Measurements from ENCODE around the gene CCN6. TPM values are rescaled to one million over a fixed set of nuclear protein-coding genes. Genes with fewer than 3 reads are reported as not detected.
A peak's percentile ranks its signal among the peaks of the same experiment; 100 is the strongest.

Gene CCN6
- total RNA-seq, result under 1 TPM; 0.19 to 0.30 TPM

- H3K27me3 Mint-ChIP-seq, result peaks cover 4% of the 10 kb centered on the region
- peaks cover 2% of the 10 kb centered on the region for H3K4me1 Mint-ChIP-seq
- H3K4me3 Mint-ChIP-seq, result no peak within 1 kb of the TSS
- DNase-seq, result no peak
- H3K36me3 Mint-ChIP-seq, result no peaks in the 10 kb centered on the region
- H3K27ac Mint-ChIP-seq, result no peak within 1 kb of the TSS
- no peaks in the 10 kb centered on the region for H3K9me3 Mint-ChIP-seq
These were observed at the start of gene CCN6 for GRCh38 chr6:112054001-112054400. Gene CCN6, plus strand, starts transcription at chr6:112054104. Its CDS starts 254 bp downstream, at chr6:112054358.

DNA sequence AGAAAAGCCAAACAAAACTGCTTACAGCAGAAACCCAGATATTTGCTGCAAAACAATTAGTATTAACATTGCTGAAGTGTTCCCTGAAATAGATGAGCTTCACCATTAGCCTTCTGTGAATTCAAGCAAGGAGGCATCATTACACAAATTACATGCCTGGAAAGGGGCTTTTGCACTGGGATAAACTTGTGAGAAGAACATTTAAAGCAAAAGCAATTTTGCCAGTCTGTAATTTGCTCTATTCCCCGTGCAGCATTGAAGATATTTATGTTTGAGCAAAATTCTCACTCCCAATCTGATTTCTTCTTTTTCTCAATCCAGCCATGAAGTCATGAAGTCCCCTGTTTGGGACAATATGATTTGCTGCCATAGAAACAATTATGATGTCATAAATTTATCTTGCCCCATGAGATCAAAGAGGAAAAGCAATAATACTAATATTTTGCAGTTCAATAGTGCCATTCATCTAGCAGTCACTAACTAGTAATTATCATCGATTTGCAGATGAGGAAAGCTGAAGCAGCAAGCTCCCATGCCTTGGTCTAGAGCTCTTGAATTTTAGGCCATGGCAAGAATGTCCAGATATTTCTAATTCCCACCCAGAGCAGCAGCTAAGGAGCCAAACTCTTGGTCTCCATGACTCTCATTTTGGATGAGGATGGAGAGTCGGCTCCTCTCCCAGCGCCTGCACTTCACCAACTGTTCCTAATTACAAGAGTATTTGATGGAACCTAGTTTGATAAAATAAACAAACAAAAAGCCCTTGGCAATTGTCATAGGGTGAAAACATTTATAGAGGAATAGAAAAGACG, 49.5 kb upstream of the CCN6 start:
- H3K27ac Mint-ChIP-seq, result no peak overlapping the region
- no peaks in the 10 kb centered on the region for H3K27me3 Mint-ChIP-seq
- peaks cover 26% of the 10 kb centered on the region for H3K4me1 Mint-ChIP-seq
- no peak overlapping the region for H3K4me3 Mint-ChIP-seq
- no peak for DNase-seq
- peaks cover 3% of the 10 kb centered on the region for H3K36me3 Mint-ChIP-seq
- peaks cover 3% of the 10 kb centered on the region for H3K9me3 Mint-ChIP-seq

DNA sequence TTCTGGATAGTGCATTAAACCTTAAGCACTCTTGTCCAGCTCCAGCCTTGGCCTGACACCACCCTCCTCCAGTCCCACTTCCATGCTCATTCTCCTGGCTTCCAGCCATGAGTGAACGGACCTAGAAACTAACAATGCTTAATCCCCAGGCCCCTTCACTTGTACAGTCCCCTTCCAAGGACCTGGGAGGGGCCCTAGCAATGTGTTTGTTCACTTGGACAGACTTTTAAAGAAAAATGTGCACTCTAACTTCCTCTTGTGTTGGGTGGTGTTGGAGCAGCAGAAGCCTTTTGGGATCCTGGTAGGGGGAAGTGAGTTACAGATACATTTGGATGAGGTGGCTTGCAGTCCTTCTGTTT, 48.9 kb upstream of the CCN6 start:
- Mint-ChIP-seq H3K36me3 (peaks cover 3% of the 10 kb centered on the region), H3K27ac (no peak overlapping the region), H3K4me1 (peaks cover 26% of the 10 kb centered on the region), H3K27me3 (no peaks in the 10 kb centered on the region), H3K9me3 (peaks cover 3% of the 10 kb centered on the region), H3K4me3 (no peak overlapping the region)
- DNase-seq, result no peak

GRCh38 chr6:112007254-112007653, 46.6 kb upstream of the CCN6 start:
- no peaks in the 10 kb centered on the region for H3K27me3 Mint-ChIP-seq
- H3K9me3 Mint-ChIP-seq, result peaks cover 3% of the 10 kb centered on the region
- H3K4me1 Mint-ChIP-seq, result peaks cover 36% of the 10 kb centered on the region
- no peak overlapping the region for H3K27ac Mint-ChIP-seq
- peaks cover 3% of the 10 kb centered on the region for H3K36me3 Mint-ChIP-seq
- H3K4me3 Mint-ChIP-seq, result no peak overlapping the region
- DNase-seq, result no peak

DNA sequence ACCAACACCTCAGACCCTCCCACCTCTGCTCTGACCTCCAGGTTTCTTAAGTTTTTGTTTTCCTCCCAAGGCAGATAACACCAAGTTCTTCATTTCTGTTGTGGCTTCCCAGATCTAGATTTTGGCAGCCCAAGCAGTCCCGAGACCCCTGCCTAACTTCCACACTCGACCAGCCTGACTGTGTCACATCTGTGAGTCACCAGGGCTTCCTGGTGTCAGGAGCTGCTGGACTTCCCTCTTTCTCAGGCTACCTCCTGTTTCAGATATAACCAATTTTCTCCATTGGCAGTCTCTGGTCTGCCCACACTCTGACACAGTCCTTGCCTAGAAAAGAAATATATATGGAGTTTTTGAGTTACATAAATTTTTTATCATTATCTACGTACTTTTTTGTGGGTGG, 46.1 kb upstream of the CCN6 start:
- Mint-ChIP-seq H3K4me1 (peaks cover 34% of the 10 kb centered on the region), H3K4me3 (no peak overlapping the region), H3K27me3 (no peaks in the 10 kb centered on the region), H3K36me3 (peaks cover 2% of the 10 kb centered on the region), H3K27ac (no peak overlapping the region), H3K9me3 (peaks cover 2% of the 10 kb centered on the region)
- no peak for DNase-seq

- Mint-ChIP-seq H3K4me1 (peaks cover 30% of the 10 kb centered on the region), H3K27ac (no peak overlapping the region), H3K36me3 (no peaks in the 10 kb centered on the region), H3K4me3 (no peak overlapping the region), H3K9me3 (no peaks in the 10 kb centered on the region), H3K27me3 (no peaks in the 10 kb centered on the region)
- DNase-seq, result no peak
These were observed 45.4 kb upstream of the CCN6 start for GRCh38 chr6:112008482-112008881.

- no peaks in the 10 kb centered on the region for H3K36me3 Mint-ChIP-seq
- no peaks in the 10 kb centered on the region for H3K9me3 Mint-ChIP-seq
- H3K27ac Mint-ChIP-seq, result peak overlapping the region; percentile 1
- no peak for DNase-seq
- H3K4me3 Mint-ChIP-seq, result no peak overlapping the region
- no peaks in the 10 kb centered on the region for H3K27me3 Mint-ChIP-seq
- H3K4me1 Mint-ChIP-seq, result peaks cover 39% of the 10 kb centered on the region
These were observed 43.6 kb upstream of the CCN6 start for GRCh38 chr6:112010328-112010727.

GRCh38 chr6:112013051-112013450, 40.9 kb upstream of the CCN6 start:
- no peaks in the 10 kb centered on the region for H3K9me3 Mint-ChIP-seq
- peaks cover 60% of the 10 kb centered on the region for H3K4me1 Mint-ChIP-seq
- H3K27ac Mint-ChIP-seq, result no peak overlapping the region
- no peak overlapping the region for H3K4me3 Mint-ChIP-seq
- no peaks in the 10 kb centered on the region for H3K36me3 Mint-ChIP-seq
- no peak for DNase-seq
- no peaks in the 10 kb centered on the region for H3K27me3 Mint-ChIP-seq

- Mint-ChIP-seq H3K27ac (peak overlapping the region; percentile 16), H3K9me3 (no peaks in the 10 kb centered on the region), H3K36me3 (no peaks in the 10 kb centered on the region), H3K4me3 (no peak overlapping the region), H3K27me3 (no peaks in the 10 kb centered on the region), H3K4me1 (peaks cover 57% of the 10 kb centered on the region)
- no peak for DNase-seq
These were observed 39.4 kb upstream of the CCN6 start for GRCh38 chr6:112014483-112014882.

DNA sequence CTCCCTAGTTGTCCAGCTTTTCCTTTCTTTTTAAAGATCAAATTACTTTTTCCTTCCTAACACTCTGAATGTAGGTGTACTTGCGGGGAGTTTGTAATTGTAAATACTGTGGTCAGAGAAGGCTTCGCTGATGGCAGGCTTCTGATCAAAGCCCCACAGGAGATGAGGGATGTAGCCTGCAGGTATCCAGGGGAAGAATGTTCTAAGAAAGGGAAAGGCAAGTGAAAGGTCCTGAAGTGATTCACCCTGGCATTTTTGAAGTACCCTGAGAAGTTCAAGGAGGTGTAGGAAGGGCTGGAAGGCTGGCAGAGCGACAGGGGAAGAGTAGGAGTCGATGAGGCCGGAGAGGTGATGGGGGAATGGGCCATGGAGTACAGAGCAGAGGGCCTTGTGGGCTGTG, 38.2 kb upstream of the CCN6 start:
- Mint-ChIP-seq H3K36me3 (no peaks in the 10 kb centered on the region), H3K27ac (peak overlapping the region; percentile 84), H3K27me3 (no peaks in the 10 kb centered on the region), H3K4me3 (no peak overlapping the region), H3K9me3 (no peaks in the 10 kb centered on the region), H3K4me1 (peaks cover 51% of the 10 kb centered on the region)
- DNase-seq, result no peak

DNA sequence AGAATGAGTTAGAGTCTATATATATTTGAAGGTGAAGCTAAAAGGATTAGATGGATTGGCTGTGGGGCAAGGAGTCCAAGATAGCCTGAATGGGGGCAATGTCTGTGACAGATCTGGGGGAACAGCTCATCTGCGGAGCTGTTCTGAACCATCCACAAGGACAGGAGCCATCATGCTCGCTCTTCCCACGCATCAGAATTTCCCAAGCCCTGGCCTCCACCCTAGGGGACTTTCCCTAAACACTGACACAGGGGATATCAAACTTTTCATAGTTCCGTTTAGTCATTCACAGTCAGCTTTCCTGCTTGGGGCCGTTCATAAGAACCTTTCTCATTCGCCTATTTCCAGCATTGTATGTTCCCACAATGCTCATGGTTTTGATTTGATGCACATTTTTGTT, 37.6 kb upstream of the CCN6 start:
- peaks cover 46% of the 10 kb centered on the region for H3K4me1 Mint-ChIP-seq
- no peaks in the 10 kb centered on the region for H3K9me3 Mint-ChIP-seq
- no peaks in the 10 kb centered on the region for H3K27me3 Mint-ChIP-seq
- peak overlapping the region; percentile 84 for H3K27ac Mint-ChIP-seq
- peak; percentile 67 for DNase-seq
- no peaks in the 10 kb centered on the region for H3K36me3 Mint-ChIP-seq
- no peak overlapping the region for H3K4me3 Mint-ChIP-seq

DNA sequence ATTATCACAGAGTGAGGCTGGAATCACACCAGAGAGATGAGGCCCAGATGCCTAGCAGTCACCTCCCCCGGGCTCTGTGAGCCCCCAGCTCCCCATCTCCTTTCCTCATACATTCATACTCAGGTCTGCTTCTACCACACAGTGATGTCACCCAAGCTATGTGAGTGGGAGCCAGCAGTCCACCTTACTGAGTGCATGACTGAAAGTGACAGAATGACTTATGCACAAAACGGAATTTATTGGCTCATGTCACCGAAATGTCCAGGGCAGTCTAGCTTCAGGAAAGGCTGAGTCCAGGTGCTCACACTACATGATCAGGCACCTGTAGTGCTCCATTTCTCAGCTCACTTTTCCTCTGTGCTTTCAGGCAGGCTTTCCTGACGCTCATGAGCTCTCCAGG, 36.7 kb upstream of the CCN6 start:
- DNase-seq, result peak; percentile 56
- peaks cover 49% of the 10 kb centered on the region for H3K4me1 Mint-ChIP-seq
- no peaks in the 10 kb centered on the region for H3K27me3 Mint-ChIP-seq
- H3K4me3 Mint-ChIP-seq, result peak overlapping the region; percentile 32
- H3K9me3 Mint-ChIP-seq, result no peaks in the 10 kb centered on the region
- H3K27ac Mint-ChIP-seq, result peak overlapping the region; percentile 84
- H3K36me3 Mint-ChIP-seq, result no peaks in the 10 kb centered on the region

DNA sequence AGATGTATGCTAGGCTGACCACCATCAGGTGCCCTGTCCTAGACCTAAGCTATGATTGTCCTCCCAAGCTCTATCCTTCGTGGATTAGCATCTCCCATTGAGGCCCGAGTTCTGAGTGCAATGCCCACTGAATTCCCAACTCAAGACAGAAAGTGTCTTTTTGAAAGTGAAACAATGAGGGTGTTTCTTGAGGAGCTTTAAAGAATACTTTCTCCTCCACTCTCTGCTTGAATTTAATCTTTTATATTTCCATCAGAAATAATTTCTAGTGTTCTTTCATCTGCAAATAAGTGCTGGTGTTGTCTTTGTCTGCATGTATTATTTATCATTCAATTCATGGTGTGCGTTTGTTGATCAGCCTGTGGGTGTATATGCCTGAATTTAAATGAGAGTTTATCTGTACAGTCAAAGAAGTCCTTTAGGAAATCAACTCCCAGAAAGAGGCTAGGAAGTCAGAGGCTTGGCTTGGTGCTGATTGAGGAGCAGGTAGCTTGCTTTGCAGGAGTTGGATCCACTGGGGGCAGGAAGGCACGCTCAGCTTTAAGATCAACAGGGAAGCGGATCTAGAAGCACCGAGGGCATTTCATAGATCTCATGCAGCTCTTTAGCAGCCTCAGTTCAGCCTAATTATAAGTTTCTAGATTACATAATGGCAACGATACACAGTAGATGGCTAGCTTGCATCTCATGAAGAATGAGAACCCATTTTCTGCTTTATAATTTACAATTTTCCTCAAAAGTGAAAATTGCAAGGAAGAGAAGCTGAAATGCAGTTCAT, 36.0 kb upstream of the CCN6 start:
- no peaks in the 10 kb centered on the region for H3K27me3 Mint-ChIP-seq
- H3K4me1 Mint-ChIP-seq, result peaks cover 49% of the 10 kb centered on the region
- H3K9me3 Mint-ChIP-seq, result no peaks in the 10 kb centered on the region
- H3K36me3 Mint-ChIP-seq, result peaks cover 2% of the 10 kb centered on the region
- peak overlapping the region; percentile 43 for H3K4me3 Mint-ChIP-seq
- peak overlapping the region; percentile 84 for H3K27ac Mint-ChIP-seq
- no peak for DNase-seq

GRCh38 chr6:112018619-112019416, 35.1 kb upstream of the CCN6 start:
- Mint-ChIP-seq H3K36me3 (peaks cover 6% of the 10 kb centered on the region), H3K9me3 (peaks cover 4% of the 10 kb centered on the region), H3K27ac (no peak overlapping the region), H3K27me3 (no peaks in the 10 kb centered on the region), H3K4me1 (peaks cover 46% of the 10 kb centered on the region), H3K4me3 (no peak overlapping the region)
- no peak for DNase-seq

DNA sequence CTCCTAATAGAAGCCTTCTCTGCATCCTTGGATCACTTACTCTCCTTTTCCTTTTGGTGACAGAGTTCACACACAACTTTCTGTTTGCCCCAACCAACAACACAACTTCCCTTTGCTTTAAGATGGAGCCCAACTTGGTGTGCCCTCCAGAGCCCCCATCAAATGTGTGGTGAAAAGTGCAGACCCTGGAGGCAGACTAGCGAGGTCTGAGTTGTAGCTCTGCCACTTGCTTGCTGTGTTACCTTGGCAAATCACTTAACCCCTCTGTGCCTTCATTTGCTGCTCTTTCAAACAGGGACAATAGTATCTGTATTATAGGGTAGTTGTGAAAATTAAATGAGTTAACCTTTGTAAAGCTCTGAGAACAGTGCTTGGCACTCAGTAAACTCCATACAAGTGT, 34.3 kb upstream of the CCN6 start:
- Mint-ChIP-seq H3K27me3 (no peaks in the 10 kb centered on the region), H3K36me3 (peaks cover 11% of the 10 kb centered on the region), H3K27ac (no peak overlapping the region), H3K9me3 (peaks cover 9% of the 10 kb centered on the region), H3K4me1 (peaks cover 41% of the 10 kb centered on the region), H3K4me3 (peak overlapping the region; percentile 16)
- no peak for DNase-seq
